ENCODE data around the gene HSPBAP1.

DNA sequence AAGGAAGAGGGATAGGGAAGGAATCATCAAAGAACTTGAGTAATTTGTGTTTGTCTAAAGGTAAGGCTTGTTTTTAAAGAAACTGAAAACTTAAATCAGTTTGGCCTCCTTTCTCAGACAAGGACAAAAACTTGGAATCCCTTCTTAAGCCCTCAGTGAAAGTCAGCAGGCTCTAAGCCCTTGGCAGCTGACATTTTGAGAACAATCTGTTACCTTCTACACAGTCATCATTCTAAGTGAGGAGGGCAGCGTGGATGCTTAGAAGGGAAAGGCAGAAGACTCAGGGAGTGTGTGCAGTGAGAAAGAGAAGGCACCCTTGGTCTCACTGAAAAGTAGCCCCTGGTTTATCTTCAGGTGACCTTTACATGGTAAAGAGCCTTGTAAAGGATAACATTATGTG lies 10.8 kb downstream of the HSPBAP1 start:
- TF ChIP-seq POLR2A (IDR thresholded peaks at IDR 0.05; ENCODE audit: low read depth, low read length) (no peak), CTCF (conservative IDR thresholded peaks at IDR 0.05; ENCODE audit: low read depth, low read length) (no peak), FOS (IDR thresholded peaks at IDR 0.05; ENCODE audit: low read depth, low read length) (no peak), RAD21 (IDR thresholded peaks at IDR 0.05; ENCODE audit: low read length) (no peak), BHLHE40 (IDR thresholded peaks at IDR 0.05; ENCODE audit: low read depth, low read length) (no peak), MAZ (IDR thresholded peaks at IDR 0.05; ENCODE audit: borderline replicate concordance, low read depth, low read length) (no peak), RFX5 (IDR thresholded peaks at IDR 0.05; ENCODE audit: low read depth, low read length) (no peak), USF2 (IDR thresholded peaks at IDR 0.05; ENCODE audit: low read depth, low read length) (no peak), CEBPB (IDR thresholded peaks at IDR 0.05; ENCODE audit: low read depth, low read length) (no peak), MAFK (IDR thresholded peaks at IDR 0.05; ENCODE audit: low read depth, low read length) (no peak)
- TF ChIP-seq, protein P1, sequence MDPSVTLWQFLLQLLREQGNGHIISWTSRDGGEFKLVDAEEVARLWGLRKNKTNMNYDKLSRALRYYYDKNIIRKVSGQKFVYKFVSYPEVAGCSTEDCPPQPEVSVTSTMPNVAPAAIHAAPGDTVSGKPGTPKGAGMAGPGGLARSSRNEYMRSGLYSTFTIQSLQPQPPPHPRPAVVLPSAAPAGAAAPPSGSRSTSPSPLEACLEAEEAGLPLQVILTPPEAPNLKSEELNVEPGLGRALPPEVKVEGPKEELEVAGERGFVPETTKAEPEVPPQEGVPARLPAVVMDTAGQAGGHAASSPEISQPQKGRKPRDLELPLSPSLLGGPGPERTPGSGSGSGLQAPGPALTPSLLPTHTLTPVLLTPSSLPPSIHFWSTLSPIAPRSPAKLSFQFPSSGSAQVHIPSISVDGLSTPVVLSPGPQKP (IDR thresholded peaks at IDR 0.05; ENCODE audit: borderline replicate concordance, low read depth, low read length): no peak
